ENCODE measurements around the gene DNAH9. TPM values are rescaled to one million over a fixed set of nuclear protein-coding genes. Genes with fewer than 3 reads are reported as not detected.
"Not testable (repeated sequence)": the region's sequence is repeated elsewhere in the genome, so short reads cannot be mapped to it uniquely, and the experiment has no call there.

The DNAH9 gene
- total RNA-seq, 1 donor from 2014 or later: 1.0 TPM

DNA sequence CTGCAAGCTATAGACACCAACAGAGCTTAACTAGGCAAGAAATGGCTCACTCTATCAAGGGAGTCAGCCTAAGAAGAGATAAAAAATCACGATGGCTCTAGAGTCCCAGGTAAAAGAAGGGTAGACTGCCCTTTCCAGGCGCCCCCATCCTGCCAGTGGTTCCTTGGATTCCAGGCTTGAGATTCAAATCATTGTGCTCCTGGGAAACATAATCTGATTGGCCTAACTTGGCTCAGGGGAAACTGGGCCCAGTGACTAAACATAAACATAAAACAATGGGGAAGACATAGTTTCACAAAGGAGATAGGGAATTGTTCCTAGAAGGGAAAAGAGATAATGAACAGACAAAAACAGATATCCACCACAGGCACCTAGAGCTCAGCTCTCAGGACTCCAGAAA, 342.6 kb downstream of the DNAH9 start:
- Histone ChIP-seq H3K27me3 (ENCODE audit: control insufficient read depth in 3 of 3, insufficient read depth in 3 of 3, low read length in 3 of 3) (no peaks in the 10 kb centered on the region), H3K9ac (ENCODE audit: low read depth in 1 of 3, low read length in 3 of 3) (no peak overlapping the region), H3K9me3 (ENCODE audit: control insufficient read depth in 3 of 3, low read length in 3 of 3) (no peaks in the 10 kb centered on the region), H3K27ac (ENCODE audit: low read depth, low read length) (no peak overlapping the region), H3K4me1 (ENCODE audit: control insufficient read depth in 3 of 3, insufficient read depth in 3 of 3, low read length in 3 of 3) (no peaks in the 10 kb centered on the region), H3K36me3 (ENCODE audit: control insufficient read depth in 3 of 3, insufficient read depth in 3 of 3, low read length in 3 of 3) (no peaks in the 10 kb centered on the region), H3K4me3 (ENCODE audit: low read length in 3 of 3) (no peak overlapping the region)

DNA sequence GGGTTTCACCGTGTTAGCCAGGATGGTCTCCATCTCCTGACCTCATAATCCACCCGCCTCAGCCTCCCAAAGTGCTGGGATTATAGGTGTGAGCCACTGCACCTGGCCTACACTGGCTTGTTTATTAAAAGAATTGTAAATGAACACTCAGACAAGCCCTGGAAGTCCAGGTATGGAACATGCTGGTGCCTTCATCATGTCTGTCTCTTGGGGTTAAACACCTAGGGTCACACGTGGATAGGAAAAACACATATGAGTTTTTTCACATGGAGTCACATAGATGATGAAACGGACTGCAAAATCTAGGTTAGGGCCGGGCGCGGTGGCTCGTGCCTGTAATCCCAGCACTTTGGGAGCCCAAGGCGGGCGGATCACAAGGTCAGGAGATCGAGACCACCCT, 344.8 kb downstream of the DNAH9 start:
- not testable (repeated sequence) for H3K36me3 ChIP-seq (ENCODE audit: control insufficient read depth in 3 of 3, insufficient read depth in 3 of 3, low read length in 3 of 3); H3K4me3 ChIP-seq (ENCODE audit: low read length in 3 of 3); H3K4me1 ChIP-seq (ENCODE audit: control insufficient read depth in 3 of 3, insufficient read depth in 3 of 3, low read length in 3 of 3); H3K27ac ChIP-seq (ENCODE audit: low read depth, low read length); H3K9ac ChIP-seq (ENCODE audit: low read depth in 1 of 3, low read length in 3 of 3); H3K27me3 ChIP-seq (ENCODE audit: control insufficient read depth in 3 of 3, insufficient read depth in 3 of 3, low read length in 3 of 3); H3K9me3 ChIP-seq (ENCODE audit: control insufficient read depth in 3 of 3, low read length in 3 of 3)

DNA sequence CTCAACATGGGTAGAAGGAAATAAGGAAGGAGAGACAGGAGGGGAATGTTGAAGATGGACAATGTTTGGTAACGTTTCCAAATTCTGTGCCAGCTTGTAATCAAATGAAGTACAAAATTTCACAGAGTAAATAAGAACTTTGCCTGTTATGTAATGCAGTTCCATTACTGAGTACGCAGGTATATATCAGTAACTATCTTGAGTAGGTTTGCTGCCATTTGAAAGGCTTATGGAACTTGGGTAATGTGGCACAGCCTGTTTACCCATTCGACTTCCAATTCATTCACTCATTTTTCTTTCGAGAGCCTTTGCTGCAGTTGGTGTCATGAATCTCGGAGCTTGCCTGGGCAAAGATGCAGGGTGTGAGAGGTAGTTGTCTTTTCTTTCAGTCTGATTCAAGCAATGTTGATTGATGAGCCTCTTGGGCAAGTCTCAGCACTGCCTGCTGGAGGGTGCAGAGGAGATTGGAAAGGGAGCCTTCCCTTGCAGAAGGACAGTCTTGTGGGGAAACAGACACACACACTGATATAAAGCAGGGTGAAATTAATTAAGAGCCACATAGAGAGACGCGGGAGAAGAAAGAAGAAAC, 345.6 kb downstream of the DNAH9 start:
- Histone ChIP-seq H3K27ac (ENCODE audit: low read depth, low read length) (no peak overlapping the region), H3K9me3 (ENCODE audit: control insufficient read depth in 3 of 3, low read length in 3 of 3) (no peaks in the 10 kb centered on the region), H3K9ac (ENCODE audit: low read depth in 1 of 3, low read length in 3 of 3) (no peak overlapping the region)

DNA sequence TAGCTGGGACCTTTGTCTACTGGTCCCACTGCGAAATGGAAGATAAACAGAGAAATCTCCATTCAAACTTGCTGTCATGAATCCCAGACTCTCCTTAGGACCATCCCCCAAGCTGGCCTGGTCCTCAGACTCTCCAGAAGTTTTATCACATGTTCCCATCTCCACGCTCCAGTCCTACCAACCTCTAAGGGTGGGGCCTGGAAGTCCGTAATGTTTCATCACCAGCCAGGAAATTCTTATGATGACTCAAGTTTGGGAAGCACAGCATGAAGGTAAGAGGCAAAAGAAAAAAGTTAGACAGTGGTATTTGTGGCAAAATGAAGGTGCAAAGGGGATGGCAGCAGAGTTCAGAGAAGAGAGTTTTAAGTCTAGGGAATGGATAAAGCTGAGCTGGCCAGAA, 346.3 kb downstream of the DNAH9 start:
- Histone ChIP-seq H3K27ac (ENCODE audit: low read depth, low read length) (no peak overlapping the region), H3K4me1 (ENCODE audit: control insufficient read depth in 3 of 3, insufficient read depth in 3 of 3, low read length in 3 of 3) (peaks cover 0 to 2% (median 0%) of the 10 kb centered on the region in 3 donors), H3K36me3 (ENCODE audit: control insufficient read depth in 3 of 3, insufficient read depth in 3 of 3, low read length in 3 of 3) (no peaks in the 10 kb centered on the region), H3K9ac (ENCODE audit: low read depth in 1 of 3, low read length in 3 of 3) (no peak overlapping the region), H3K4me3 (ENCODE audit: low read length in 3 of 3) (no peak overlapping the region), H3K9me3 (ENCODE audit: control insufficient read depth in 3 of 3, low read length in 3 of 3) (no peaks in the 10 kb centered on the region), H3K27me3 (ENCODE audit: control insufficient read depth in 3 of 3, insufficient read depth in 3 of 3, low read length in 3 of 3) (no peaks in the 10 kb centered on the region)

More for the DNA sequence above, 345.6 kb downstream of the DNAH9 start:
- Histone ChIP-seq H3K4me1 (ENCODE audit: control insufficient read depth in 3 of 3, insufficient read depth in 3 of 3, low read length in 3 of 3) (peaks cover 0 to 2% (median 0%) of the 10 kb centered on the region in 3 donors), H3K27me3 (ENCODE audit: control insufficient read depth in 3 of 3, insufficient read depth in 3 of 3, low read length in 3 of 3) (no peaks in the 10 kb centered on the region), H3K4me3 (ENCODE audit: low read length in 3 of 3) (no peak overlapping the region), H3K36me3 (ENCODE audit: control insufficient read depth in 3 of 3, insufficient read depth in 3 of 3, low read length in 3 of 3) (no peaks in the 10 kb centered on the region)

- peaks cover 0 to 2% (median 0%) of the 10 kb centered on the region in 3 donors for H3K4me1 ChIP-seq (ENCODE audit: control insufficient read depth in 3 of 3, insufficient read depth in 3 of 3, low read length in 3 of 3)
- H3K27me3 ChIP-seq (ENCODE audit: control insufficient read depth in 3 of 3, insufficient read depth in 3 of 3, low read length in 3 of 3): no peaks in the 10 kb centered on the region
- peaks cover 2 to 5% (median 3%) of the 10 kb centered on the region in 3 donors for H3K9me3 ChIP-seq (ENCODE audit: control insufficient read depth in 3 of 3, low read length in 3 of 3)
- H3K36me3 ChIP-seq (ENCODE audit: control insufficient read depth in 3 of 3, insufficient read depth in 3 of 3, low read length in 3 of 3): peaks cover 0 to 4% (median 3%) of the 10 kb centered on the region in 3 donors
- no peak overlapping the region for H3K4me3 ChIP-seq (ENCODE audit: low read length in 3 of 3)
- H3K9ac ChIP-seq (ENCODE audit: low read depth in 1 of 3, low read length in 3 of 3): no peak overlapping the region
- no peak overlapping the region for H3K27ac ChIP-seq (ENCODE audit: low read depth, low read length)
Measured at GRCh38 chr17:11948789-11949188, 350.5 kb downstream of the DNAH9 start.

GRCh38 chr17:11949571-11949970, 351.3 kb downstream of the DNAH9 start:
- H3K27me3 ChIP-seq (ENCODE audit: control insufficient read depth in 3 of 3, insufficient read depth in 3 of 3, low read length in 3 of 3); H3K27ac ChIP-seq (ENCODE audit: low read depth, low read length): not testable (repeated sequence)

GRCh38 chr17:11950771-11951519, 352.7 kb downstream of the DNAH9 start:
- Histone ChIP-seq H3K4me3 (ENCODE audit: low read length in 3 of 3) (no peak overlapping the region), H3K4me1 (ENCODE audit: control insufficient read depth in 3 of 3, insufficient read depth in 3 of 3, low read length in 3 of 3) (peaks cover 0 to 2% (median 0%) of the 10 kb centered on the region in 3 donors), H3K9me3 (ENCODE audit: control insufficient read depth in 3 of 3, low read length in 3 of 3) (peaks cover 5 to 7% (median 6%) of the 10 kb centered on the region in 3 donors), H3K27me3 (ENCODE audit: control insufficient read depth in 3 of 3, insufficient read depth in 3 of 3, low read length in 3 of 3) (no peaks in the 10 kb centered on the region), H3K36me3 (ENCODE audit: control insufficient read depth in 3 of 3, insufficient read depth in 3 of 3, low read length in 3 of 3) (peaks cover 0 to 6% (median 3%) of the 10 kb centered on the region in 3 donors), H3K9ac (ENCODE audit: low read depth in 1 of 3, low read length in 3 of 3) (no peak overlapping the region), H3K27ac (ENCODE audit: low read depth, low read length) (no peak overlapping the region)

More at GRCh38 chr17:11949571-11949970, 351.3 kb downstream of the DNAH9 start:
- not testable (repeated sequence) for H3K9me3 ChIP-seq (ENCODE audit: control insufficient read depth in 3 of 3, low read length in 3 of 3); H3K4me1 ChIP-seq (ENCODE audit: control insufficient read depth in 3 of 3, insufficient read depth in 3 of 3, low read length in 3 of 3); H3K36me3 ChIP-seq (ENCODE audit: control insufficient read depth in 3 of 3, insufficient read depth in 3 of 3, low read length in 3 of 3); H3K9ac ChIP-seq (ENCODE audit: low read depth in 1 of 3, low read length in 3 of 3); H3K4me3 ChIP-seq (ENCODE audit: low read length in 3 of 3)

DNA sequence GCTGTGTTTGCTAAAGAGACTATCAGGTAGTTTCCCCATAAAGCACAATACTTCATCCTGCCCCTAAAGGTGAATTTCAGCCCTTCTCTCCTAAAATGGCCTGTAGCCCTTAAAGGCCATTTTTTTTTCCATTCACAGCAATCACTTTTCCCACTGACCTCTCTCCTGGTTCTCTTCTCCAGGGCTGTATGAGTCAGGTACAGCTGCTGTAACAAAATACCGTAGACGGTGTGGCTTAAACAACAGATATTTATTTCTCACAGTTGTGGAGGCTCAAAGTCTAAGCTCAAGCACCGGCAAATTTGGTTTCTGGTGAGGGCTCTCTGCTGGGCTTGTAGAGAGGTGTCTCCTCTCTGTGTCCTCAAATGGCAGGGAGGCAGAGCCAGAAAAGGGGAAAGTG, 354.3 kb downstream of the DNAH9 start:
- no peak overlapping the region for H3K4me3 ChIP-seq (ENCODE audit: low read length in 3 of 3)
- peaks cover 0 to 2% (median 0%) of the 10 kb centered on the region in 3 donors for H3K4me1 ChIP-seq (ENCODE audit: control insufficient read depth in 3 of 3, insufficient read depth in 3 of 3, low read length in 3 of 3)

GRCh38 chr17:11953924-11954323, 355.7 kb downstream of the DNAH9 start:
- H3K27ac ChIP-seq (ENCODE audit: low read depth, low read length): no peak overlapping the region

More for the DNA sequence above, 354.3 kb downstream of the DNAH9 start:
- Histone ChIP-seq H3K27me3 (ENCODE audit: control insufficient read depth in 3 of 3, insufficient read depth in 3 of 3, low read length in 3 of 3) (no peaks in the 10 kb centered on the region), H3K9ac (ENCODE audit: low read depth in 1 of 3, low read length in 3 of 3) (no peak overlapping the region), H3K36me3 (ENCODE audit: control insufficient read depth in 3 of 3, insufficient read depth in 3 of 3, low read length in 3 of 3) (peaks cover 0 to 6% (median 3%) of the 10 kb centered on the region in 3 donors), H3K9me3 (ENCODE audit: control insufficient read depth in 3 of 3, low read length in 3 of 3) (peaks cover 5 to 7% (median 6%) of the 10 kb centered on the region in 3 donors), H3K27ac (ENCODE audit: low read depth, low read length) (no peak overlapping the region)

GRCh38 chr17:11954936-11955335, 356.7 kb downstream of the DNAH9 start:
- no peak overlapping the region for H3K27ac ChIP-seq (ENCODE audit: low read depth, low read length)
- no peak overlapping the region for H3K4me3 ChIP-seq (ENCODE audit: low read length in 3 of 3)
- H3K4me1 ChIP-seq (ENCODE audit: control insufficient read depth in 3 of 3, insufficient read depth in 3 of 3, low read length in 3 of 3): no peaks in the 10 kb centered on the region
- peaks cover 3 to 6% (median 6%) of the 10 kb centered on the region in 3 donors for H3K36me3 ChIP-seq (ENCODE audit: control insufficient read depth in 3 of 3, insufficient read depth in 3 of 3, low read length in 3 of 3)
- no peaks in the 10 kb centered on the region for H3K27me3 ChIP-seq (ENCODE audit: control insufficient read depth in 3 of 3, insufficient read depth in 3 of 3, low read length in 3 of 3)
- no peak overlapping the region for H3K9ac ChIP-seq (ENCODE audit: low read depth in 1 of 3, low read length in 3 of 3)
- peaks cover 5 to 7% (median 6%) of the 10 kb centered on the region in 3 donors for H3K9me3 ChIP-seq (ENCODE audit: control insufficient read depth in 3 of 3, low read length in 3 of 3)

More at GRCh38 chr17:11953924-11954323, 355.7 kb downstream of the DNAH9 start:
- peaks cover 3 to 6% (median 6%) of the 10 kb centered on the region in 3 donors for H3K36me3 ChIP-seq (ENCODE audit: control insufficient read depth in 3 of 3, insufficient read depth in 3 of 3, low read length in 3 of 3)
- H3K9me3 ChIP-seq (ENCODE audit: control insufficient read depth in 3 of 3, low read length in 3 of 3): peaks cover 5 to 7% (median 6%) of the 10 kb centered on the region in 3 donors
- no peak overlapping the region for H3K9ac ChIP-seq (ENCODE audit: low read depth in 1 of 3, low read length in 3 of 3)
- no peaks in the 10 kb centered on the region for H3K4me1 ChIP-seq (ENCODE audit: control insufficient read depth in 3 of 3, insufficient read depth in 3 of 3, low read length in 3 of 3)
- no peaks in the 10 kb centered on the region for H3K27me3 ChIP-seq (ENCODE audit: control insufficient read depth in 3 of 3, insufficient read depth in 3 of 3, low read length in 3 of 3)
- H3K4me3 ChIP-seq (ENCODE audit: low read length in 3 of 3): no peak overlapping the region
